SJSA1 (cell line): Measurements from ENCODE around the gene DYRK4. TPM values are rescaled to one million over a fixed set of nuclear protein-coding genes. Genes with fewer than 3 reads are reported as not detected.

Experiments used
- total RNA-seq: library from RNA; depleted of rRNA; stranded (reverse); fragments of >200 nt; shearing (Covaris generic); gene quantifications from 2 replicates; pipeline ENCODE4 v1.2.3, GENCODE V29; 2014; rRNA removed

DYRK4 gene
- total RNA-seq, 1 experiment from 2014 or later = 58.8 TPM

Other genes starting within 250 kb of the DYRK4 start
- gene TIGAR, start 241.0 kb upstream of the DYRK4 start, total RNA-seq = 10.2 and 22.7 TPM in 2 replicates
- not detected in 2 replicates for gene FGF23, start 182.5 kb upstream of the DYRK4 start, total RNA-seq
- not detected in 2 replicates for gene FGF6, start 116.4 kb upstream of the DYRK4 start, total RNA-seq
- gene RAD51AP1, start 23.3 kb upstream of the DYRK4 start, total RNA-seq = 110 and 113 TPM in 2 replicates
- gene AKAP3, start 86.8 kb downstream of the DYRK4 start, total RNA-seq = 2.4 and 2.5 TPM in 2 replicates
- 129 and 186 TPM in 2 replicates for gene NDUFA9, start 86.9 kb downstream of the DYRK4 start, total RNA-seq
- gene GALNT8, start 158.2 kb downstream of the DYRK4 start, total RNA-seq = not detected in 2 replicates